ENCODE measurements around the gene FAM193A. TPM values are rescaled to one million over a fixed set of nuclear protein-coding genes. Genes with fewer than 3 reads are reported as not detected.
A peak's percentile ranks its signal among the peaks of the same experiment; 100 is the strongest.

The FAM193A gene
- total RNA-seq, 2 donors from 2014 or later = 14.6 to 17.0 TPM

- H3K4me3 ChIP-seq = peak overlapping the region; percentile 42 to 48
- H3K27me3 ChIP-seq = no peaks in the 10 kb centered on the region
- TF ChIP-seq CTCF (IDR thresholded peaks at IDR 0.05) = no peak
- H3K4me1 ChIP-seq = peaks cover 0 to 16% of the 10 kb centered on the region in 2 donors
- no peak for DNase-seq (ENCODE audit: low spot score)
- H3K27ac ChIP-seq = peak overlapping the region; percentile 63 to 67
- no peaks in the 10 kb centered on the region for H3K9me3 ChIP-seq
- no peaks in the 10 kb centered on the region for H3K36me3 ChIP-seq
Measured at GRCh38 chr4:2763511-2763967, 227.1 kb downstream of the FAM193A start.

GRCh38 chr4:2765832-2766526 lies 229.5 kb downstream of the FAM193A start:
- Histone ChIP-seq H3K4me3 (no peak overlapping the region), H3K9me3 (no peaks in the 10 kb centered on the region)
- TF ChIP-seq CTCF (IDR thresholded peaks at IDR 0.05) = no peak

GRCh38 chr4:2767046-2767704 lies 230.7 kb downstream of the FAM193A start:
- no peak for TF ChIP-seq CTCF (IDR thresholded peaks at IDR 0.05)

More at GRCh38 chr4:2765832-2766526, 229.5 kb downstream of the FAM193A start:
- no peaks in the 10 kb centered on the region for H3K36me3 ChIP-seq
- no peaks in the 10 kb centered on the region for H3K27me3 ChIP-seq
- DNase-seq (ENCODE audit: low spot score) = no peak
- H3K4me1 ChIP-seq = peaks cover 0 to 21% of the 10 kb centered on the region in 2 donors
- no peak overlapping the region for H3K27ac ChIP-seq

GRCh38 chr4:2767705-2768074 lies 231.2 kb downstream of the FAM193A start:
- Histone ChIP-seq H3K27ac (peak overlapping the region in 1 of 2 donors; percentile 29), H3K9me3 (no peaks in the 10 kb centered on the region), H3K4me1 (peaks cover 0 to 21% of the 10 kb centered on the region in 2 donors), H3K27me3 (no peaks in the 10 kb centered on the region), H3K4me3 (no peak overlapping the region), H3K36me3 (no peaks in the 10 kb centered on the region)
- TF ChIP-seq CTCF (IDR thresholded peaks at IDR 0.05) = no peak
- no peak for DNase-seq (ENCODE audit: low spot score)

More at GRCh38 chr4:2767046-2767704, 230.7 kb downstream of the FAM193A start:
- Histone ChIP-seq H3K27ac (peak overlapping the region in 1 of 2 donors; percentile 29), H3K27me3 (no peaks in the 10 kb centered on the region), H3K4me1 (peaks cover 0 to 21% of the 10 kb centered on the region in 2 donors), H3K9me3 (no peaks in the 10 kb centered on the region), H3K36me3 (no peaks in the 10 kb centered on the region), H3K4me3 (no peak overlapping the region)
- DNase-seq (ENCODE audit: low spot score) = no peak

DNA sequence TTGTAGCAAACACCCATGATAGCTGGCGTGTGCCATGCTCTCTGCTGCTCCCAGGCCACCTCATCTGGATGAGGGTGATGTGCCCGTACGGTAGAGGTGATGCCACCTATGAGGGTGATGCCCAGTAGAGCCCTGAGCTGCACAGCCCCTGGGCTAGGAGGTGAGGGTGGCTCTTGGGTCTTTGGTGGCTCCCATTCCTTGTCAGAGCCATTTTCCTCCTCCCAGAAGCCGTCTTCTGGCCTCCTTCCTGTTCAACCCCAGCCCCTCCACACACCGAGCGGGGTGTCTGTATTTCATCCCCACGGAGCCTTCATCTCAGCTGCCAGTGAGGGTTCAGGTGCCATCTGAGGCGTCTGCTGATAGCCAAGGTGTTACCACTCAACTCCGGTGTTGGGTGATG lies 231.7 kb downstream of the FAM193A start:
- Histone ChIP-seq H3K9me3 (no peaks in the 10 kb centered on the region), H3K27ac (no peak overlapping the region), H3K4me1 (peaks cover 0 to 21% of the 10 kb centered on the region in 2 donors), H3K36me3 (no peaks in the 10 kb centered on the region), H3K27me3 (no peaks in the 10 kb centered on the region), H3K4me3 (no peak overlapping the region)
- TF ChIP-seq CTCF (IDR thresholded peaks at IDR 0.05) = no peak
- no peak for DNase-seq (ENCODE audit: low spot score)
